WERI-Rb-1 (cell line): ENCODE measurements around the gene TNPO1.

Experiments
- DNase-seq: peaks from one replicate; pipeline ENCODE4 v3.0.0-alpha.2; 2020
- H3K27ac ChIP-seq: fragments of 250-450 bp; sonication (Bioruptor Pico); 2 replicates; pipeline ENCODE4 v1.5.1; 2020; ENCODE audit warnings: mild to moderate bottlenecking, moderate library complexity
- H3K27me3 ChIP-seq: fragments of 250-450 bp; sonication (Bioruptor Pico); 2 replicates; pipeline ENCODE4 v1.5.1; 2021; ENCODE audit warnings: mild to moderate bottlenecking, low read depth, moderate library complexity; ENCODE audit not compliant: insufficient read depth, severe bottlenecking
- H3K36me3 ChIP-seq: fragments of 250-450 bp; sonication (Bioruptor Pico); 2 replicates; pipeline ENCODE4 v1.5.1; 2020; ENCODE audit warnings: mild to moderate bottlenecking, moderate library complexity
- H3K4me3 ChIP-seq: 2 replicates; pipeline ENCODE4 v1.5.1; 2011; ENCODE audit warnings: low read depth, mild to moderate bottlenecking, control low read depth, low read length
- H3K9me3 ChIP-seq: fragments of 250-450 bp; sonication (Bioruptor Pico); 2 replicates; pipeline ENCODE4 v1.5.1; 2021; ENCODE audit warnings: mild to moderate bottlenecking, moderate library complexity; ENCODE audit not compliant: severe bottlenecking
- CTCF ChIP-seq: IDR thresholded peaks from 2 replicates; pipeline ENCODE4 v1.5.1; 2011; ENCODE audit warnings: low read depth, mild to moderate bottlenecking, control low read depth, inconsistent platforms, low read length

The TNPO1 gene

GRCh38 chr5:72818866-72819534 lies 2.5 kb downstream of the TNPO1 start:
- Histone ChIP-seq H3K9me3 (no peaks in the 10 kb centered on the region), H3K27ac (no peak overlapping the region), H3K4me3 (no peak overlapping the region), H3K36me3 (peaks cover 12% of the 10 kb centered on the region), H3K27me3 (no peaks in the 10 kb centered on the region)
- DNase-seq = peak; percentile 72
- peak; percentile 89 for TF ChIP-seq CTCF

- H3K27ac ChIP-seq = no peak overlapping the region
- no peak for DNase-seq
Measured at GRCh38 chr5:72821776-72822175, 5.3 kb downstream of the TNPO1 start.

GRCh38 chr5:72822944-72823343 lies 6.5 kb downstream of the TNPO1 start:
- Histone ChIP-seq H3K36me3 (peaks cover 10% of the 10 kb centered on the region), H3K4me3 (no peak overlapping the region), H3K27me3 (no peaks in the 10 kb centered on the region), H3K9me3 (no peaks in the 10 kb centered on the region), H3K27ac (no peak overlapping the region)
- TF ChIP-seq CTCF = no peak
- no peak for DNase-seq

More at GRCh38 chr5:72821776-72822175, 5.3 kb downstream of the TNPO1 start:
- Histone ChIP-seq H3K9me3 (no peaks in the 10 kb centered on the region), H3K36me3 (peaks cover 13% of the 10 kb centered on the region), H3K4me3 (no peak overlapping the region), H3K27me3 (no peaks in the 10 kb centered on the region)
- no peak for TF ChIP-seq CTCF

GRCh38 chr5:72829707-72830106 lies 13.2 kb downstream of the TNPO1 start:
- H3K36me3 ChIP-seq = peaks cover 3% of the 10 kb centered on the region; the same call in 1 of the 2 replicates
- no peak overlapping the region for H3K4me3 ChIP-seq
- H3K27me3 ChIP-seq = no peaks in the 10 kb centered on the region
- no peak for TF ChIP-seq CTCF
- no peak for DNase-seq
- no peak overlapping the region for H3K27ac ChIP-seq
- no peaks in the 10 kb centered on the region for H3K9me3 ChIP-seq

- no peaks in the 10 kb centered on the region for H3K9me3 ChIP-seq
- H3K27ac ChIP-seq = no peak overlapping the region
- H3K4me3 ChIP-seq = no peak overlapping the region
- H3K27me3 ChIP-seq = no peaks in the 10 kb centered on the region
- no peak for TF ChIP-seq CTCF
- DNase-seq = no peak
- H3K36me3 ChIP-seq = peaks cover 3% of the 10 kb centered on the region; the same call in 1 of the 2 replicates
Measured at GRCh38 chr5:72830362-72830761, 13.9 kb downstream of the TNPO1 start.

GRCh38 chr5:72831685-72832084 lies 15.2 kb downstream of the TNPO1 start:
- no peaks in the 10 kb centered on the region for H3K36me3 ChIP-seq
- TF ChIP-seq CTCF = no peak
- no peak overlapping the region for H3K27ac ChIP-seq
- DNase-seq = no peak
- no peaks in the 10 kb centered on the region for H3K9me3 ChIP-seq
- H3K4me3 ChIP-seq = no peak overlapping the region
- no peaks in the 10 kb centered on the region for H3K27me3 ChIP-seq
